Activated CD8-positive, alpha-beta T cell treated with anti-CD3 and anti-CD28 coated beads for 36 hours (primary cell): ENCODE results near the gene DCN. TPM values are rescaled to one million over a fixed set of nuclear protein-coding genes. Genes with fewer than 3 reads are reported as not detected.

Experiments
- ATAC-seq: fragments of 200-7000 bp; cut with Tn5 transposase; one replicate; pipeline ENCODE4 v1.10.0; 2021; ENCODE audit warnings: mild to moderate bottlenecking, moderate library complexity
- CTCF ChIA-PET: fragments of 350-600 bp; sonication (Branson Sonifier 250); formaldehyde crosslinking; loops from one replicate; lab custom pipeline; 2021; ENCODE audit warnings: antibody characterized with exemption; lab: Charles Lee
- POLR2A ChIA-PET: fragments of 350-600 bp; sonication (Branson Sonifier 250); formaldehyde crosslinking; loops from one replicate; lab custom pipeline; 2021; ENCODE audit warnings: antibody characterized with exemption; lab: Charles Lee
- DNase-seq: peaks from one replicate; pipeline ENCODE4 v3.0.0-alpha.2; 2020
- H3K27ac Mint-ChIP-seq: one replicate; pipeline ENCODE4 v1.8.0; 2021; ENCODE audit warnings: mild to moderate bottlenecking, mixed read lengths
- H3K27me3 Mint-ChIP-seq: one replicate; pipeline ENCODE4 v1.8.0; 2021; ENCODE audit warnings: mixed read lengths
- H3K36me3 Mint-ChIP-seq: one replicate; pipeline ENCODE4 v1.8.0; 2021; ENCODE audit warnings: low read depth, mixed read lengths
- H3K4me1 Mint-ChIP-seq: one replicate; pipeline ENCODE4 v1.8.0; 2021; ENCODE audit warnings: low read depth, mixed read lengths
- H3K4me3 Mint-ChIP-seq: one replicate; pipeline ENCODE4 v1.8.0; 2021; ENCODE audit warnings: mild to moderate bottlenecking, moderate library complexity, mixed read lengths
- H3K9me3 Mint-ChIP-seq: one replicate; pipeline ENCODE4 v1.8.0; 2021; ENCODE audit warnings: mixed read lengths
- CTCF ChIP-seq: fragments of 200-600 bp; IDR thresholded peaks from one replicate; pipeline ENCODE4 v1.8.0; 2022; ENCODE audit warnings: antibody characterized with exemption, mild to moderate bottlenecking
- intact Hi-C: fragments of 100-400 bp; cut with micrococcal nuclease; formaldehyde crosslinking; loops from one replicate; pipeline ENCODE4 v1.10.0; 2022
- total RNA-seq, 2 experiments: library from RNA; stranded (reverse); gene quantifications; one replicate each; pipeline ENCODE4 v1.2.3, GENCODE V29; 2021

DCN gene
- total RNA-seq = not detected

GRCh38 chr12:91182636-91183455 lies at the start of gene DCN:
Gene DCN, minus strand, starts transcription at chr12:91182817. Its CDS starts 4,265 bp downstream, at chr12:91178552.
- no peak for TF ChIP-seq CTCF
- POLR2A ChIA-PET = no interaction called here
- Mint-ChIP-seq H3K4me3 (no peak within 1 kb of the TSS), H3K27ac (no peak within 1 kb of the TSS), H3K27me3 (no peaks in the 10 kb centered on the region), H3K36me3 (no peaks in the 10 kb centered on the region), H3K4me1 (no peaks in the 10 kb centered on the region), H3K9me3 (no peaks in the 10 kb centered on the region)
- CTCF ChIA-PET = no interaction called here
- intact Hi-C loops = no loop called here
- no peak for ATAC-seq
- DNase-seq = no peak

- TF ChIP-seq CTCF = no peak
- DNase-seq (no peak), ATAC-seq (no peak)
- Mint-ChIP-seq H3K4me3 (no peak overlapping the region), H3K9me3 (no peaks in the 10 kb centered on the region), H3K36me3 (no peaks in the 10 kb centered on the region), H3K4me1 (no peaks in the 10 kb centered on the region), H3K27ac (no peak overlapping the region), H3K27me3 (peaks cover 2% of the 10 kb centered on the region)
- POLR2A ChIA-PET = no interaction called here
- CTCF ChIA-PET = no interaction called here
- intact Hi-C loops = no loop called here
Measured at GRCh38 chr12:91230841-91231240, 48.2 kb upstream of the DCN start.

- ATAC-seq = no peak
- H3K27ac Mint-ChIP-seq = no peak overlapping the region
- H3K36me3 Mint-ChIP-seq = no peaks in the 10 kb centered on the region
- H3K27me3 Mint-ChIP-seq = peaks cover 5% of the 10 kb centered on the region
- no peaks in the 10 kb centered on the region for H3K4me1 Mint-ChIP-seq
- POLR2A ChIA-PET = no interaction called here
- intact Hi-C loops = no loop called here
- H3K9me3 Mint-ChIP-seq = no peaks in the 10 kb centered on the region
- no peak overlapping the region for H3K4me3 Mint-ChIP-seq
- CTCF ChIA-PET = no interaction called here
- no peak for DNase-seq
- TF ChIP-seq CTCF = no peak
Measured at GRCh38 chr12:91226951-91227350, 44.3 kb upstream of the DCN start.

- intact Hi-C loops = no loop called here
- DNase-seq = no peak
- Mint-ChIP-seq H3K4me3 (no peak overlapping the region), H3K4me1 (no peaks in the 10 kb centered on the region), H3K9me3 (no peaks in the 10 kb centered on the region), H3K36me3 (no peaks in the 10 kb centered on the region), H3K27me3 (peaks cover 5% of the 10 kb centered on the region), H3K27ac (no peak overlapping the region)
- ATAC-seq = no peak
- CTCF ChIA-PET = no interaction called here
- TF ChIP-seq CTCF = no peak
- POLR2A ChIA-PET = no interaction called here
Measured at GRCh38 chr12:91225316-91225715, 42.7 kb upstream of the DCN start.

- CTCF ChIA-PET = no interaction called here
- intact Hi-C loops = no loop called here
- no peak for TF ChIP-seq CTCF
- Mint-ChIP-seq H3K4me1 (no peaks in the 10 kb centered on the region), H3K27ac (no peak overlapping the region), H3K36me3 (no peaks in the 10 kb centered on the region), H3K27me3 (peaks cover 5% of the 10 kb centered on the region), H3K4me3 (no peak overlapping the region), H3K9me3 (no peaks in the 10 kb centered on the region)
- ATAC-seq = no peak
- no peak for DNase-seq
- POLR2A ChIA-PET = no interaction called here
Measured at GRCh38 chr12:91224401-91224800, 41.8 kb upstream of the DCN start.
